Measurements from ENCODE around the gene ALKBH4.
A peak's percentile ranks its signal among the peaks of the same experiment; 100 is the strongest.
"Not testable (repeated sequence)": the region's sequence is repeated elsewhere in the genome, so short reads cannot be mapped to it uniquely, and the experiment has no call there.

Gene ALKBH4

DNA sequence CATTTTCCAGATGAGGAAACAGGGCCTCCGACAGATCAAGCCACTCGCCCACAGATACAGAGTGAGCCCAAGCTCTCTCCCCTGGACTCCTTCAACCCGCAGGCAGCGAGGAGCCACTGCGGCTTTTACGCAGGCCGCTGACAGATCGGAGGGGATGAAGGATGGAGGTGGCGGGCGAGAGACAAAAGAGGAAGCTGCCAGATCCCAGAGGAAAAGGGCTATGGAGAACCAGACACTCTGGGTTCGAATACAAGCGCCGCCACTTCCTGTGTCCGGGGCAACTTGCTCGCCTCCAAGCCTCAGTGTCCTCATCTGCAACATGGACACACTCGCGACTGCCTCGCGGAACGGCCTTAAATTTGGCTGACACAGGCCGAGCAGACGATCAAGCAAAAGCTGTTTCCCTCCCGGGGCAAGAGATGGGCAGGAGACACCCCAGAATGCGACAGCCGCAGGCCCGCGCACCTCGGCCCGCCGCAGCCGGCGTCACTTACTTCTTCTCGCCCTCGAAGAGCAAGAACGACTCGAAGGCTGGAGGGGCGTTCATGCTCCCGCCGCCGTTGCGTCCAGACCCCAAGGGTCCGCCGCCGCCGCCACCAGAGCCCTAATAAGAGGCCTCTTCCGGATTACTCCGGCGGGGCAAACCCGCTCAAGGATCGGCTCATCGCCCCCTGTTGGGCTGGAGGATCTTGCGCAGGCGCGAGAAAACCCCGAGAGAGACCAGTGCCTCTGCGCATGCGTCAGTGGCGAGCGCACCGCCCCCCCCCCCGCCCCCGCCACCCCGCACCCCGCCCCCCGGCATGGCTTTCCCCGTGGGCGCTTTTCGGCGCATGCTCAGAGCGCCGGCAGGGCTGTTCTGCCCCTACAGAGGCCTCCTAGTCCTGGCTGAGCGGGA lies 13.9 kb upstream of the ALKBH4 start, which contains the start of gene POLR2J:
POLR2J (minus strand) TSS at position 609 of the 895 bp plus-strand sequence; CDS start at position 547, 62 bp downstream.
- FAIRE-seq: not testable (repeated sequence)

DNA sequence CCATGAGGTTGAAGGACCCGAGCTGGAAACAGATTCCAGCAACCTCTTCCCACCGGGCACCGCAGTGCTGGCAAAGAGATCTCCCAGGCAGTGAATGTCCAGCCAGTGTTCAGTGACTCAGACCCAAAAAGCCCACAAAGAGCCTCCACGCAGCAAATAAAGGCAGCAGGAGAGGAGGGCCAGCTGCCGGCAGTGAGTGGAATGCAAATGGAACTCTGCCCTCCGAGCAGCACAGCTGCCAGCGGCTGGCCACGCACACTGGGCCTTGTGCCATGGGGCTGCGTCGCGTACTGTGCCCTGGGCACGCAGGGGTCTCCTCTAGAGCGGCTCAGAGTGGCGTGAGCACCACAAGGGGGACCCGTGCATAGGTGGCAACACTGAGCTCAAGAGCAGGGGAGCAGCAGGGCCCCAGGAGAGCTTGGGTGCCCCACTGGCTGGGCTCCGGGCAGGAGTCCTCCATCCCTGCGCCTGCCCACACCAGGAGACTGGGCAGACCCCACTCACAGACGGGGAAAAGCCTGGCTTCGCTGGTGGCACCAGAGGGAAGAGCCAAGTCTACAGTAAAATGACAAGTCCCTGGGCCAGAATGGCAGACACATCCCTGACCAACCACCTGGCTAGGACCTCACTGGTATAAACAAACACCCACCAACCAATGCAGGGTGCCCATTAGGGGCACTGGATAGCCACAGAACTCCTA lies 10.2 kb upstream of the ALKBH4 start:
- FAIRE-seq: not testable (repeated sequence)

- not testable (repeated sequence) for FAIRE-seq
These were observed 9.5 kb upstream of the ALKBH4 start for GRCh38 chr7:102474116-102474515.

DNA sequence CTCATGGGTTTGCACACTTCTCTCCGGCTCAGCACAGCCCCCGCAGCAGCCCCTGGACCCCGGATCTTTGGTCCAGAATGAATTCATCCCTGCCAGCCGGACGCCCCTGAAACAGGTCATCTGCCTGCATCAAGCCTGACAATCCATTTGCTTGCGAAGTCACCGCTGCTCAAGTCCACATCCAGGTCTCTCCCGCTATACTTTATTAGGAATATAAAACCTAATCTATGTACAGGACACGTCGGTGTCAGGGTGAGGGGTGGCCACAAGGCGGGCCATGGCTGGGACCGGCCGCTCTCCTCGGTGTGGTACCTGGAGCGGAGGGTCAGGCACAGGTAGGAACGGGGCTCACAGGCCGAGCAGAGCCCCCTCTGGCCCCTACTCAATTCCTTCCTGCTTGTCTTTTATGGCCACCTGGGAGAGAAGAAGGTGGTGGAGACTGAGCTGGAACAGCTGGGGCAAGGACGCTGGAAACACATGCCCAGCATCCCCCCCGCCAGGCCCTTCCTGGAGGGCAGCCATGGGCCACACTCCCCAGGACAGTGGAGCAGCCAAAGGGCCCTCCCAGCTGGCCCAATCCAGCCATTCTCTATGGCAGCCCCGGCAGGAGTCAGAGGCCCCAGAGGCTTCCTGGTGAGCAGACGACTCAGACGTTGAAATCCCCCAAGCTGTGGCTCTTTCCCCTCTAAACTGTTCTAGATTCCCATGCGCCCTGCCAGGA lies 8.8 kb upstream of the ALKBH4 start:
- no peak for FAIRE-seq

GRCh38 chr7:102472126-102473041 lies 7.7 kb upstream of the ALKBH4 start:
- FAIRE-seq: no peak

GRCh38 chr7:102471791-102472125 lies 7.1 kb upstream of the ALKBH4 start:
- FAIRE-seq: no peak

GRCh38 chr7:102469972-102470825 lies 5.5 kb upstream of the ALKBH4 start:
- no peak for FAIRE-seq

DNA sequence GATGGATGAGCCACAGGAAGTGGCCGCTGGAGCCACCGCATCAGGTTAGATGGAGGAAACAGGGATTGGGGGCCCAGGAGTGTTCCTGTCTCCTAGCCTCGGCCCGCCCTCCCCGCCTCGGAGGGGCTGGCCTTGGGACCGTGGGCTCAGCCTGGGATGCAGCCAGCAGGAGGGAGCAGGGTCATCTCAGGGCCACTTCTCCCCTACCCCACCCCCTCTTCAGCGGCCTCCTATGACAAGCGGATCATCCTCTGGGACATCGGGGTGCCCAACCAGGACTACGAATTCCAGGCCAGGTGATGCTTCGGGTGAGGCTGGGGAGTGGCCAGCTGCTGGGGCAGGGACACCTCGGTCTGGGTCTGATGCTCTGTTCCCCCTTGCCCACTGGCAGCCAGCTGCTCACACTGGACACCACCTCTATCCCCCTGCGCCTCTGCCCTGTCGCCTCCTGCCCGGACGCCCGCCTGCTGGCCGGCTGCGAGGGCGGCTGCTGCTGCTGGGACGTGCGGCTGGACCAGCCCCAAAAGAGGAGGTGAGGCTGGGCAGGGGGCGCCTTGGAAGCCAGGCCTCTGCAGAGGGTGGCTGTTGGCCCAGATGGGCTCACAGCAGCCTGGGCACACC lies 4.8 kb upstream of the ALKBH4 start:
- FAIRE-seq: no peak

- no peak for FAIRE-seq
These were observed 4.1 kb upstream of the ALKBH4 start for GRCh38 chr7:102468478-102469350.

DNA sequence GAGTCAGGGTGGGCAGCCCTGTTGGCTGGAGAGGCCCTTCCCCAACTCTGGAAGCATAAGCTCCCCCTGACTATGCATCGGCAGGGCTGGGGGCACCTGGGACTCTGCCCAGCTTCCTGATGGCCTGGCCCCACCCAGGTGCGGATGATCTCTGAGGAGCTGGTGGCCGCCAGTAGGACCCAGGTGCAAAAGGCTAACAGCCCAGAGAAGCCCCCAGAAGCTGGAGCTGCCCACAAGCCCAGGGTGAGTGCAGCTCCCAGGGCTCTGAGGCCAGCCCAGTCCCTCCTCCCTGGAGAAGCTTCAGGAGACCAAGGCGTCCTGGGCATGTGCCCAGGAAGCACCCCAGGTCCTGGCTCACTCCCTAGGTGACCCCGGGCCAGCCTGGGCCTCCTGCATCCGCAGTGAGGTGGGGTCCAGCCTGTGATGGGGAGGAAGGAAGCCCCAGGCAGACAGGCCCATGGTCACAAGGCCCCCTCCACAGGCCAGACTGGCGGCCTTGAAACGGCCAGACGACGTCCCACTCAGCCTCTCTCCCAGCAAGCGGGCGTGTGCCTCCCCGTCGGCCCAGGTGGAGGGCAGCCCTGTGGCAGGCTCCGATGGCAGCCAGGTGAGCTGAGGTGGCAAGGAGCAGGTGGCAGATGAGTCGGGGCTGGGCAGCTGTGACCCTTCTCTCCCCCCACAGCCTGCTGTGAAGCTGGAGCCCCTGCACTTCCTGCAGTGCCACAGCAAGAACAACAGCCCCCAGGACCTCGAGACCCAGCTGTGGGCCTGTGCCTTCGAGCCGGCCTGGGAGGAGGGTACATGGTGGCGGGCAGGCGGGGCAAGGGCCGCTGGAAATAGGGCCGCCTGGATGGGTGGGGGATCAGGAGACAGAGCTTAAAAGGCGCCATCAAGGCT lies 3.2 kb upstream of the ALKBH4 start:
- no peak for FAIRE-seq

DNA sequence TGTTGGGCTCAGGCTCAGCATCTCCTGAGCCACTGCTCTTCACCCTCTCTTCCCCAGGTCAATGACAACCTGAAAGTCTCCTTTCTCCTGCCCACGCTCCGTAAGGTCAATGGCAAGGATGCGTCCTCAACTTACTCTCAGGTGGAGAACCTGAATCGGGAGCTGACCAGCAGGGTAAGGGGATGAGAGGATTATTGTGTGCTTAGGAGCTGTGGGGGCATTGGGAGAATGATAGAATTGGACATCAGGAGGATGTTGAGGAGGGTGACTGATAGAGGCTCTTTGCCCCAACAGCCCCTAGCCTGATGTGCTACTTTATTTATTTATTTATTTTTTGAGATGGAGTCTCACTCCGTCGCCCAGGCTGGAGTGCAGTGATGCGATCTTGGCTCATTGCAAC lies 1.4 kb upstream of the ALKBH4 start:
- FAIRE-seq: no peak

DNA sequence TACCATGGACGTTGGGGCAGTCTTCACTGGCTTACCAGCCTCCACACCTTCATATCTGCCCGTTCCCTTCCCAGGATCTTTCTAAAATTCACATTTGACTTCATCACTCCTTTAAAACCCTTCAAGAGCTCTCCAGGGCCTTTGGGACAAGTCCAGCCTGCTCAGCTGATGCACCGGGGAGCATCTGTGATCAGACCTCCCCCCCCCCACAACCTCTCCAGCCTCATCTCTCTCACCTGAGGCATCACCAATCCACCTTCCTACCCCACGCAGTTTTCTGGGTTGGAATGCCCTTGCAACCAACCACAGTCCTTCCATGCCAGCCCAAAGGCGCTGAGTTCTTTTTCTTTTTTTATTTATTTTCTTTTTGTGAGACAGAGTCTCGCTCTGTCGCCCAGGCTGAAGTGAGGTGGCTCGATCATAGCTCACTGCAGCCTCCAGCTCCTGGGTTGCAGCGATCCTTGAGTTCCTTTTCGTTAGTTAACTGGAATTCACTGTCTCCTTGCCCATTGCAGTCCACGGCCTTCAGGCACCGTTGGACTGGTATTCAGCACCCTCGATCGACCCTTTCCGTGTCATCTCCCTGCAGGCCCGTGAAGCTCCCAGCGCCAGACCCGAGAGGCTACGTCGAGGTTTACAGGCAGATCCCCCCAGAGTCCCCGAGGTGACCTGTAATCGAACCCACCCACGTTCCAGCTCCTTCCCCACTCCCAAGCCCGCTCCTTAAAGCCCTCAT lies 654 bp downstream of the ALKBH4 start:
- no peak for FAIRE-seq

DNA sequence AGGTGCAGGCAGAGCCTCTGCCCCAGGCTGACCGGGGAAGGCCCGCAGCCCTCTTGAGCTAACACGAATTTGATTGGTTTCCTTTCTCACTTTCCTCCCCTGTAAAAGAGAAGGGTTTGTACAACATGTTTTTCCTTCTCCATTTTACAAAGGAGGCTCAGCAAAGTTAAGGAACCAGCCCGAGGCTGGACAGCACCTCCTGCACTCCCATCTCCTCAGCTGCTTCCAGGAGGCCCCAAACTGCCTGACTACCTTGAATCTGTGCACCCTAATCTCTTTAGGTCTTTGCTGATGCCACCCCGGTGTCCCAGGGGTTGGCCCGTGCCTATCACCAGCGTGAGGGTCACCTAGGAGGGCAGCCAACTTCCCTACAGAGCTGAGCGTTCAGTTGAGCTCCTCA lies 4.2 kb downstream of the ALKBH4 start:
- FAIRE-seq: no peak

DNA sequence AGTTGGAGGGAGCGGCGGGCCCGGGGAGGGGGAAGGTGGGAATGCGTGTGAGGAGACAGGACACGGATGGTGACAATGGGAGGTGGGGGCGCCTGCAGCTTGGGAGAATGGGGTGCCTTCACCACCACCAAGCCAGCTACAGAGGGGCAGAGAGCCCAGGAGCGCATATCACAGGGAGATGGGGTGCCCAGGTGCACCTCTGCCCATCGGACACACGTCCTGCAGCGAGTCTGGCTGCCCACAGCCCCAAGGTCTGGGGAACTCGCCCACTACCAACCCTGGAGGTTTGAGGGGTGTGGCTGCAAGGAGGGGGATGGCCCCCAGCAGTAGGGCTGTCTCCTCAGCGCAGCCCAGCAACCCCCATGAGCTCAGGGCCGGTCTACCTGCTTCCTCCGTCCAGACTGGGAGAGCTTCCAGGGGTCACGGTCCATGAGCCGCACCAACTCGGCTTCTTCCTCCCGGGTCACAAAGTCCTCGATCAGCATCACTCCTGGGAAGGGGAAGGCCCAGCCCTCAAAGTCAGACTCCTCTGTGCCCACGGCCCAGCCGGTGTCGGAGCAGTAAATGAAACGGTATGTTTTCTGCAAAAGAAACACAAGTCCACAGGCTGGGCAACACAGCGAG lies 5.3 kb downstream of the ALKBH4 start:
- no peak for FAIRE-seq

DNA sequence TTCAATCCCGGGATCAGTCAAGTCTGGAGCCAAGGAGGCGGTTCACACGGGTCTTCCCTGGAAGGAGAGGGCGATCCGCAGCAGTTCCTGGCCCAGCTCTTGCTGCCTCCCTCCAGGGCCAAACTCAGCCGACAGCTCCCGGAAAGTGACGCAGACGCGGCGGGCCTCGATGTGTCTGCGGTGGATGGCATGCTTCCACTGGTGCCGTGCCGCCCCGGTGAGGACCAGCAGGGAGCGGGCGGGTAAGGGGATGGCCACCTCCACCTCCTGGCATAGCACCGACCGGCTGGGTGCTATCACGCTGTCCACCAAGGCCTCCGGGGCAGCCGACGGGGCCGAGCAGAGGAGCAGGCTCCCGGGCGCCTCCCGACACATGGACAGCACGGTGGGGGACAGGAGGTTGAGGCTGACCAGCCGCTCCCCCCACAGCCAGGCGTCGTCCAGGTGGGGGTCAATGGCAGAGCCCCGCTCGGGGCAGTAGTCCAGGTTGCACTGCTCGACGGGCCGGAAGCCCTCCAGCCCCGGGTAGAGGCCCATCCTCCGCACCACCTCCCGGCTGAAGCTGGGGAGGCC lies 7.2 kb downstream of the ALKBH4 start:
- no peak for FAIRE-seq

GRCh38 chr7:102456327-102456726 lies 8.3 kb downstream of the ALKBH4 start:
- peak; percentile 86 for FAIRE-seq

- no peak for FAIRE-seq
These were observed 9.1 kb downstream of the ALKBH4 start for GRCh38 chr7:102455596-102455995.
